A549 (cell line): ENCODE results near the gene H2BK1.

Experiments
- CTCF ChIP-seq: fragments of >200 bp; sonication (Bioruptor Twin); formaldehyde crosslinking; IDR thresholded peaks from 3 replicates; pipeline ENCODE4 v1.5.1; 2016
- JUN ChIP-seq, 2 experiments: fragments of >200 bp; sonication (Bioruptor Twin); formaldehyde crosslinking; IDR thresholded peaks; 2 replicates in 1 of 2; 3 replicates in 1 of 2; pipeline ENCODE4 v1.6.1; 2016 to 2017
- POLR2AphosphoS2 ChIP-seq: conservative IDR thresholded peaks from 2 replicates; pipeline ENCODE4 v1.6.1; 2012; ENCODE audit warnings: low read length, improper control_type of control experiment, inconsistent platforms
- RCOR1 ChIP-seq: fragments of 150-350 bp; IDR thresholded peaks from 2 replicates; pipeline ENCODE4 v1.6.1; 2014; ENCODE audit warnings: antibody characterized with exemption, low read length, low read depth
- SMC3 ChIP-seq: fragments of >200 bp; sonication (Bioruptor Twin); formaldehyde crosslinking; IDR thresholded peaks from 3 replicates; pipeline ENCODE4 v1.6.1; 2018; ENCODE audit warnings: inconsistent platforms

DNA sequence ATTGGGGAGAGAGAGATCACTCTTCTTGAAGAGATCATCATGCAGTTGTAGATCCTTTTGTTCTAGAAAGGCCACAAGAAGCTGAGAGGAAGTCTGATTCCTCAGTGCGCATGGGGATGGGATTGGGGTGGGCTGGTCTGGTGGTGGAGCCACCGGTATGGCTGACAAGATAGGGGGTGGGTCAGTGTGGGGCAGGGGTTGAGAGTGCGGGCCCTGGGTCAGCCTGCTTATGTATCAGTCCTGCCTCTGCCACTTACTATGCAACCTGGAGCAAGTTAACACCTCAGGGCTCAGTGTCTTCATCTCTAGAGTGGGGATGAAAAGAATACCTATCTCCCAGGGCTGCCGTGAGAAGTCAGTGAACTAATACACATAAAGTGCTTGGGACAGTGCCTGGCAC is 30.2 kb upstream of the H2BK1 start:
- TF ChIP-seq CTCF: no peak
- no peak for TF ChIP-seq JUN (IDR thresholded peaks at IDR 0.05)
- no peak for TF ChIP-seq POLR2AphosphoS2
- no peak for TF ChIP-seq RCOR1
- no peak for TF ChIP-seq SMC3
